ENCODE measurements around the gene GPBP1. TPM values are rescaled to one million over a fixed set of nuclear protein-coding genes. Genes with fewer than 3 reads are reported as not detected.

The GPBP1 gene
- total and polyA plus RNA-seq, 2 of the 4 experiments (the other 2 are of a cell fraction): 24.3 to 29.2 TPM

DNA sequence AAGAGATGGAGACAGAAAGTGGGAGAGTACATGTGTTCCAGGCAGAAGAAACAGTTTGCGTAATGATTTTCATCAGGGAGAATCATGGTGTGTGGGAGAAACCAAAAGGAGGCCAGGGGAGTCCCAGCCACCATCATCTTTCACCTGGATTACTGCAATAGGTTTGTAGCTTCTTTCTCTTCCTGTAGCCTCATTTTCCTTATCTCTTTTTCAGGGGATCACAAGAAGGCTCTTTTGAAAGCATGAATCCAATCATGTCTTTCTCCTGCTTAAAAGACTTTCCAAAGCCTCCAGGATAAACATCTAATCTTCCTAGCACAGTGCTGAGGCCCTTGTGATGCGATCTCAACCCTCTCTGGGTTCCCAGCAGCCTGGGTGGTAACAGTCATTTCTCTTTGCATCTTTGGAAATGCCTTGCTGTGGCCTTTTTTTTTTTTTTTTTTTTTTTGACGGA lies 10.3 kb upstream of the GPBP1 start:
- Histone ChIP-seq H3K36me3 (ENCODE audit: control insufficient read depth, insufficient read depth, low read length) (no peaks in the 10 kb centered on the region), H3K4me2 (ENCODE audit: low read depth, low read length) (no peak overlapping the region), H4K8ac (ENCODE audit: low read depth in 2 of 2, low read length in 2 of 2) (no peak overlapping the region), H2BK15ac (ENCODE audit: low read depth, low read length) (no peak overlapping the region), H3K4me1 (ENCODE audit: control insufficient read depth, insufficient read depth, low read length) (no peaks in the 10 kb centered on the region), H3K56ac (ENCODE audit: extremely low read depth, insufficient read depth, low read length) (no peak overlapping the region), H3K14ac (replicated peaks; ENCODE audit: low read depth, low read length) (no peak overlapping the region), H3K4ac (ENCODE audit: low read depth, low read length) (no peak overlapping the region), H3K18ac (ENCODE audit: low read depth, low read length) (no peak overlapping the region), H2AK9ac (replicated peaks; ENCODE audit: low read depth, low read length, poor library complexity) (no peak overlapping the region), H3K27ac (ENCODE audit: insufficient read depth, low read length) (no peak overlapping the region), H4K91ac (ENCODE audit: insufficient read depth, low read depth, low read length) (no peak overlapping the region), H3K9me1 (ENCODE audit: insufficient read depth, low read length) (no peaks in the 10 kb centered on the region), H3K9me3 (ENCODE audit: control insufficient read depth, insufficient read depth, low read length) (no peaks in the 10 kb centered on the region), H4K5ac (ENCODE audit: low read depth, low read length) (no peak overlapping the region), H3K23ac (ENCODE audit: low read depth, low read length) (no peak overlapping the region), H2AFZ (replicated peaks; ENCODE audit: low read length, poor library complexity) (no peak overlapping the region), H2BK120ac (ENCODE audit: low read depth, low read length) (no peak overlapping the region), H3K9ac (ENCODE audit: low read depth, low read length) (no peak overlapping the region), H2AK5ac (ENCODE audit: low read depth, low read length) (no peak overlapping the region), H4K20me1 (ENCODE audit: insufficient read depth, low read length) (no peaks in the 10 kb centered on the region), H3K4me3 (ENCODE audit: insufficient read depth, low read depth, low read length) (no peak overlapping the region), H2BK20ac (ENCODE audit: low read depth, low read length) (no peak overlapping the region), H2BK5ac (ENCODE audit: low read depth, low read length, poor library complexity, severe bottlenecking) (no peak overlapping the region), H3K79me1 (ENCODE audit: low read depth in 1 of 2, low read length in 2 of 2) (no peaks in the 10 kb centered on the region), H3K27me3 (ENCODE audit: control insufficient read depth, insufficient read depth, low read length) (no peaks in the 10 kb centered on the region)
- dilution Hi-C loops (cut with HindIII; ENCODE audit: low sequenced_read_pairs, unreplicated experiment): no loop called here
- TF ChIP-seq RAD21 (IDR thresholded peaks at IDR 0.05; ENCODE audit: low read length) (no peak), BHLHE40 (IDR thresholded peaks at IDR 0.05; ENCODE audit: low read depth, low read length) (no peak), RCOR1 (IDR thresholded peaks at IDR 0.05; ENCODE audit: insufficient replicate concordance, low read length) (no peak), SMC3 (IDR thresholded peaks at IDR 0.05; ENCODE audit: low read depth, low read length) (no peak), FOS (IDR thresholded peaks at IDR 0.05; ENCODE audit: low read depth, low read length) (no peak), CHD1 (IDR thresholded peaks at IDR 0.05; ENCODE audit: low read depth, low read length) (no peak), MXI1 (IDR thresholded peaks at IDR 0.05; ENCODE audit: borderline replicate concordance, low read depth, low read length) (no peak), CEBPB (IDR thresholded peaks at IDR 0.05; ENCODE audit: low read depth, low read length) (no peak), MAZ (IDR thresholded peaks at IDR 0.05; ENCODE audit: borderline replicate concordance, low read depth, low read length) (no peak), ELK1 (IDR thresholded peaks at IDR 0.05; ENCODE audit: borderline replicate concordance, low read depth, low read length) (no peak), NFE2L2 (IDR thresholded peaks at IDR 0.05; ENCODE audit: low read depth, low read length) (no peak), RFX5 (IDR thresholded peaks at IDR 0.05; ENCODE audit: low read depth, low read length) (no peak)
- TF ChIP-seq, protein P1, sequence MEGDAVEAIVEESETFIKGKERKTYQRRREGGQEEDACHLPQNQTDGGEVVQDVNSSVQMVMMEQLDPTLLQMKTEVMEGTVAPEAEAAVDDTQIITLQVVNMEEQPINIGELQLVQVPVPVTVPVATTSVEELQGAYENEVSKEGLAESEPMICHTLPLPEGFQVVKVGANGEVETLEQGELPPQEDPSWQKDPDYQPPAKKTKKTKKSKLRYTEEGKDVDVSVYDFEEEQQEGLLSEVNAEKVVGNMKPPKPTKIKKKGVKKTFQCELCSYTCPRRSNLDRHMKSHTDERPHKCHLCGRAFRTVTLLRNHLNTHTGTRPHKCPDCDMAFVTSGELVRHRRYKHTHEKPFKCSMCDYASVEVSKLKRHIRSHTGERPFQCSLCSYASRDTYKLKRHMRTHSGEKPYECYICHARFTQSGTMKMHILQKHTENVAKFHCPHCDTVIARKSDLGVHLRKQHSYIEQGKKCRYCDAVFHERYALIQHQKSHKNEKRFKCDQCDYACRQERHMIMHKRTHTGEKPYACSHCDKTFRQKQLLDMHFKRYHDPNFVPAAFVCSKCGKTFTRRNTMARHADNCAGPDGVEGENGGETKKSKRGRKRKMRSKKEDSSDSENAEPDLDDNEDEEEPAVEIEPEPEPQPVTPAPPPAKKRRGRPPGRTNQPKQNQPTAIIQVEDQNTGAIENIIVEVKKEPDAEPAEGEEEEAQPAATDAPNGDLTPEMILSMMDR (conservative IDR thresholded peaks at IDR 0.05; ENCODE audit: low read depth, low read length): no peak
- ChIA-PET POLR2A (ENCODE audit: unreplicated experiment) (no interaction called here), CTCF (interaction anchor here (0.6 kb wide), 1 partner anchor 25 kb away, joined by 3 read pairs; no protein-coding TSS in a partner anchor)
- no TSS peak for BruUV-seq (replicated peaks)
- ATAC-seq (ENCODE audit: low read depth) (no peak), DNase-seq (no peak)
- intact Hi-C loops (cut with micrococcal nuclease): no loop called here
- WGBS, 2 experiments (ENCODE audit: extremely low coverage in 2 of 2, insufficient read length in 1 of 2): no CpG with 5 or more reads among the region's 3 CpGs
- in situ Hi-C loops (cut with MboI; ENCODE audit: low sequenced_read_pairs): no loop called here
